Breast epithelium (tissue), 3 donors: ENCODE data around the gene HYOU1.

Experiments
- POLR2A ChIP-seq: fragments of 450-650 bp; IDR thresholded peaks from one replicate; pipeline ENCODE4 v1.6.1; 2016; ENCODE audit warnings: antibody characterized with exemption, mild to moderate bottlenecking, moderate library complexity
- TF ChIP-seq, protein P1 (sequence below), 3 donors: fragments of 450-650 bp; IDR thresholded peaks; one replicate each; pipeline ENCODE4 v1.5.1; 2016 to 2017; ENCODE audit warnings: antibody characterized with exemption in 3 of 3, mild to moderate bottlenecking in 3 of 3, moderate library complexity in 3 of 3

DNA sequence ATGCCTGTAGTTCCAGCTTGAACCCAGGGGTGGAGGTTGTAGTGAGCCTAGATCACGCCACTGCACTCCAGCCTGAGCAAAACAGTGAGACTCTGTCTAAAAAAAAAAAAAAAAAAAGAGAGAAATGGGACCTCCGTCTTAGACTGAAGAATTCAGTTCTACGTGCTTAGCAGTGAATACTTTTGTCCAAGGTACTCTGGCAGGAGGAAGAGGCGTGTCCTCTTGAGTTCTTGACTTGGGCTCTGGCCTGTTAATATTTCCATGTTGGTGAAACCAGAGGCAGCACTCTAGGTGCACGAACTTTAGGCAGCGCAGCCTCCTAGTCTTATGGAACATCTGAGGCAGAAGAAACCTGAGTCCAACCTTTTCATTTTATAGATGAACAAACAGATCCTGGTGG lies 30.1 kb upstream of the HYOU1 start:
- TF ChIP-seq, protein P1, sequence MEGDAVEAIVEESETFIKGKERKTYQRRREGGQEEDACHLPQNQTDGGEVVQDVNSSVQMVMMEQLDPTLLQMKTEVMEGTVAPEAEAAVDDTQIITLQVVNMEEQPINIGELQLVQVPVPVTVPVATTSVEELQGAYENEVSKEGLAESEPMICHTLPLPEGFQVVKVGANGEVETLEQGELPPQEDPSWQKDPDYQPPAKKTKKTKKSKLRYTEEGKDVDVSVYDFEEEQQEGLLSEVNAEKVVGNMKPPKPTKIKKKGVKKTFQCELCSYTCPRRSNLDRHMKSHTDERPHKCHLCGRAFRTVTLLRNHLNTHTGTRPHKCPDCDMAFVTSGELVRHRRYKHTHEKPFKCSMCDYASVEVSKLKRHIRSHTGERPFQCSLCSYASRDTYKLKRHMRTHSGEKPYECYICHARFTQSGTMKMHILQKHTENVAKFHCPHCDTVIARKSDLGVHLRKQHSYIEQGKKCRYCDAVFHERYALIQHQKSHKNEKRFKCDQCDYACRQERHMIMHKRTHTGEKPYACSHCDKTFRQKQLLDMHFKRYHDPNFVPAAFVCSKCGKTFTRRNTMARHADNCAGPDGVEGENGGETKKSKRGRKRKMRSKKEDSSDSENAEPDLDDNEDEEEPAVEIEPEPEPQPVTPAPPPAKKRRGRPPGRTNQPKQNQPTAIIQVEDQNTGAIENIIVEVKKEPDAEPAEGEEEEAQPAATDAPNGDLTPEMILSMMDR (IDR thresholded peaks at IDR 0.05): no peak
- no peak for TF ChIP-seq POLR2A
